ENCODE results near the gene ANKRD37.
A peak's percentile ranks its signal among the peaks of the same experiment; 100 is the strongest.

The ANKRD37 gene

DNA sequence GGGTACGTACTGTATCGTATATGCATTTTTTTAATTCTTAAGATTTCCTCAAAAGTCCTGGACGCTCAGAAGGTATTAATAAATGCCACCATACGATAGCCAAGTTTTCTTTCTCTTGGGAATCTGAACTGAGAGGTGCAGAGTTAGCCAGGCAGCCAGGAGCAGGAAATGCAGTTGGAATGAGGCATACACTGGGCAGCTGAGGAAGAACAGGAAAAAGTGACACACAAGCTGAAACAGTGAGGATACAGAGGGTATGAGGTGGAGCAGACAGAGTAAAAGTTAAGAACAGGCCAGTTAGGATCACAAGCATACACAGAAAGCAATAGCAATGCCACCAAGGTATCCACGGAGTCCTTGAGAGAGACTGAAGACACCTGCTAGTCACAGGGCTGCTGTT, 15.8 kb downstream of the ANKRD37 start:
- H3K9ac ChIP-seq (ENCODE audit: low read depth in 1 of 2, low read length in 2 of 2): no peak overlapping the region
- no peak overlapping the region for H3K27ac ChIP-seq (ENCODE audit: low read depth, low read length)
- no peak overlapping the region for H3K4me3 ChIP-seq (ENCODE audit: low read depth in 1 of 2, low read length in 2 of 2)
- H3K4me1 ChIP-seq (ENCODE audit: control insufficient read depth in 1 of 2, insufficient read depth in 2 of 2, low read length in 2 of 2): no peaks in the 10 kb centered on the region
- H3K27me3 ChIP-seq (ENCODE audit: control insufficient read depth in 1 of 2, insufficient read depth in 2 of 2, low read length in 2 of 2): no peaks in the 10 kb centered on the region
- no peaks in the 10 kb centered on the region for H3K9me3 ChIP-seq (ENCODE audit: control insufficient read depth in 1 of 2, low read length in 2 of 2)
- H3K36me3 ChIP-seq (ENCODE audit: control insufficient read depth in 1 of 2, insufficient read depth in 2 of 2, low read length in 2 of 2): peaks cover 23 to 61% of the 10 kb centered on the region in 2 donors

DNA sequence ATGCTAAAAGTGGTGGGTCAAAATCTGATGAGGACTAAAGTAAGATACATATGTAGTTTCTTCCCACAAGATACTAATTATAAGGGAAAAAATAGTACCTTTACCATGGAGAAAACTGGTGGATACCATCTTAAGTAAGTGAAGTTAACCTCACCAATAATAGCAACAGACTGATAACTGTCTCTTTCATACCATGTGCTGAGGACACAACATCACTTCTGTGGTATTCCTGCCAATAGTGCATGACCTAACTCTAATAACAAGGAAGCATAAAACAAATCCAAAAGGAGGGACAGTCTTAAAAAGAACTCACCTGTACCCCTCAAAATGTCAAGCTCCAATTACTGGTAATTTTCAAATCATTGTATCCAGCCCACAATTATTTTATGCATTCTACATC, 20.3 kb downstream of the ANKRD37 start:
- Histone ChIP-seq H3K9me3 (ENCODE audit: control insufficient read depth in 1 of 2, low read length in 2 of 2) (no peaks in the 10 kb centered on the region), H3K27me3 (ENCODE audit: control insufficient read depth in 1 of 2, insufficient read depth in 2 of 2, low read length in 2 of 2) (no peaks in the 10 kb centered on the region), H3K4me3 (ENCODE audit: low read depth in 1 of 2, low read length in 2 of 2) (no peak overlapping the region), H3K27ac (ENCODE audit: low read depth, low read length) (no peak overlapping the region), H3K9ac (ENCODE audit: low read depth in 1 of 2, low read length in 2 of 2) (no peak overlapping the region), H3K4me1 (ENCODE audit: control insufficient read depth in 1 of 2, insufficient read depth in 2 of 2, low read length in 2 of 2) (no peaks in the 10 kb centered on the region), H3K36me3 (ENCODE audit: control insufficient read depth in 1 of 2, insufficient read depth in 2 of 2, low read length in 2 of 2) (peaks cover 14 to 39% of the 10 kb centered on the region in 2 donors)

DNA sequence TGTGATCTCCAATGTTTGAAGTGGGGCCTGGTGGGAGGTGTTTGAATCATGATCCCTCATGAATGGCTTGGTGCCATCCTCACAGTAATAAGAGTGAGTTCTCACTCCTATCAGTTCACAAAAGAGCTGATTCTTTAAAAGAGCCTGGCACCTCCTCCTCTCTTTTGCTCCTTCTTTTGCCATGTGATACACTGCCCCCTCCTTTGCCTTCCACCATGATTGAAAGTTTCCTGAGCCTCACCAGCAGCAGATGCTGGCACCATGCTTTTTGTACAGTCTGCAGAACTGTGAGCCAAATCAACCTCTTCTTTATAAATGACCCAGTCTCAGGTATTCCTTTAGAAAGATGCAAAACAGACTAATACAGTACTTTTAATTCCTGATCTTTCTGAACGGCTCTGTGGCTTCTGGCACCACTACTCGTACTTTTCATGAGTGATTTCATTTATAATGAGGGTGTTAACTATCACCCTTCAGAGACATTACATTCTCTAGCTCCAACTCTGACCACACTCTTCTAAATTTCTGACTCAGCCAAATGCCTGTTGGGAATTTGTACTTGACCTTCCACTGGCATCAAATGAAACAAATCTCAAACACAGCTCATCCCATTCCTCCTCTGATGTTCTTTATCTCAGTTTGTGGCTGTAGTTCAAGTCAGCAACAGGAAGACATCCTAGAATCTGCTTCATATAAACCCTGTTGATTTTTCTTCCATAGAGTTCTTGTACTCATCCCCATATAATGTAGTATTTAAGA, 24.9 kb downstream of the ANKRD37 start:
- Histone ChIP-seq H3K9ac (ENCODE audit: low read depth in 1 of 2, low read length in 2 of 2) (no peak overlapping the region), H3K27me3 (ENCODE audit: control insufficient read depth in 1 of 2, insufficient read depth in 2 of 2, low read length in 2 of 2) (no peaks in the 10 kb centered on the region), H3K36me3 (ENCODE audit: control insufficient read depth in 1 of 2, insufficient read depth in 2 of 2, low read length in 2 of 2) (peaks cover 1 to 10% of the 10 kb centered on the region in 2 donors), H3K27ac (ENCODE audit: low read depth, low read length) (no peak overlapping the region), H3K4me1 (ENCODE audit: control insufficient read depth in 1 of 2, insufficient read depth in 2 of 2, low read length in 2 of 2) (peaks cover 17 to 19% of the 10 kb centered on the region in 2 donors), H3K4me3 (ENCODE audit: low read depth in 1 of 2, low read length in 2 of 2) (no peak overlapping the region), H3K9me3 (ENCODE audit: control insufficient read depth in 1 of 2, low read length in 2 of 2) (no peaks in the 10 kb centered on the region)

DNA sequence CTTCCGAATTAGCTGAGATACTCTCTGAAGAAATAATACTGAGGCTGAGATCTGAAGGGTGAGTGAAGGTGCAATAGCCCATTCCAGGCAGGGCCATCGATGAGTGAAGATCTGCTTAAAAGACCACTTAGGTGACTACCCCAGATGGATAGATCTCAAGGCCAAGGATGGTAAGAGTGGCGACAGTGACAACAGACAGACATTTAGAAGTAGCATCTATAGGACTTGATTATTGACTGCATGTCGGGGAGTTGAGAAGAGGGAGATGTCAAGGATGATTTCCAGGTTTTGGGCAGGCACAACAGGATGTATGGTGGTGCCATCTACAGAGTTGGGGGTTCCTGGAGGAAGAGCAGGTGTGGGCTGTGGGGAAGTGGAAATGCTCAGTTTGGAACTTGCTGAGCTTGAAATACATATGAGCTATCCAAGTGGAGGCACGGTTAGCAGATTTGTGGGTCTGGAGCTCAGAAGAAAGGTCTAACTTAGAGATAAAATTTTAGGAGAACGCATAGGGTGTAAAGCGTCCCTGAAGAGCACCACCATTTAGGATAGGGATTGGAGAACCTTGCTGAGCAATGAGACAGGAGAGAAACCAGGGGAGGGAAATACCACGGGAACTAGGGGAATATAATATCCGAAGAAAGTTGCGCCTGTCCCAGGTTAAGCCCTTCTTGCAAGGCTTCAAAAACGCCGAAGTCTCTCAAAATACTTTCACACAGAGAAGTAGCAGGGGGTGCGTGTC, 28.4 kb downstream of the ANKRD37 start:
- Histone ChIP-seq H3K36me3 (ENCODE audit: control insufficient read depth in 1 of 2, insufficient read depth in 2 of 2, low read length in 2 of 2) (no peaks in the 10 kb centered on the region), H3K27ac (ENCODE audit: low read depth, low read length) (peak overlapping the region; percentile 85), H3K9me3 (ENCODE audit: control insufficient read depth in 1 of 2, low read length in 2 of 2) (no peaks in the 10 kb centered on the region), H3K9ac (ENCODE audit: low read depth in 1 of 2, low read length in 2 of 2) (peak overlapping the region; percentile 83 to 95), H3K4me1 (ENCODE audit: control insufficient read depth in 1 of 2, insufficient read depth in 2 of 2, low read length in 2 of 2) (peaks cover 17 to 19% of the 10 kb centered on the region in 2 donors), H3K4me3 (ENCODE audit: low read depth in 1 of 2, low read length in 2 of 2) (peak overlapping the region; percentile 85 to 96), H3K27me3 (ENCODE audit: control insufficient read depth in 1 of 2, insufficient read depth in 2 of 2, low read length in 2 of 2) (no peaks in the 10 kb centered on the region)

DNA sequence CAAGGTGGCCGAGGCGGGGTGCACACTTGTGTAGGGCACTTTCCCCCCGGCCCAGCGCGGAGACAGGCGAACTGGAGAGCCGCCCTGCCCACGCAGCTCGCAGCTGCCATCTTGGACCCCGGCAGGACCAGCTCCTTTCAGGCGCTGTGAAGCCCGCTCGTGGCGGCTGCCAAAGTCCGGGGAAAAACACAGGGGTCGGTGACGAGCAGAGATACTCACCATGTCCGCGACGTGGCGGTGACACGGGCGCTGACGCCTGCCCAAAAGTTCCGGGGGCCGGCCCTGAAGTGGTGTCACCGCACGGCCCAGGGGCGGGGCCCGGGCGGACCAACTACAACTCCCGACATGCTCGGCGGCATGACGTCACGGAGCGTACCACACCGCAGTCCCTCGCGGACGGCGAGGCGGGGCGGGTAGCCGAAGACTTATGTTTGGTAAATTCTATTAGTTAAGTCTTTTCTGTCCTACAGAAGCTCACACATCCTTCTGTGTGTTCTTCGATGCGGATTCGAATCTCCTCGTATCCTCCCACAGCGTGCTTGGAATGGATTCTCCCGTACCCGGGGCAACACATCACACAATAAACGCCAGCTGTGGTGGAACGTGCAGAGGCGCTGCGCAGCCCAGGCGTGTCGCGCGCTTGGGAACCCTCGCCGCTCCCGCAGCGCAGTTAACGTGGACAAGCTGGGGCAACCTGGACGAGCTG, 29.2 kb downstream of the ANKRD37 start, which contains the start of gene UFSP2:
UFSP2 (minus strand) TSS at position 318 of the 706 bp plus-strand sequence; CDS start at position 222, 96 bp downstream.
- H3K9ac ChIP-seq (ENCODE audit: low read depth in 1 of 2, low read length in 2 of 2): peak within 1 kb of the TSS; percentile 83 to 95
- H3K4me3 ChIP-seq (ENCODE audit: low read depth in 1 of 2, low read length in 2 of 2): peak within 1 kb of the TSS; percentile 85 to 96
- H3K36me3 ChIP-seq (ENCODE audit: control insufficient read depth in 1 of 2, insufficient read depth in 2 of 2, low read length in 2 of 2): no peaks in the 10 kb centered on the region
- no peaks in the 10 kb centered on the region for H3K9me3 ChIP-seq (ENCODE audit: control insufficient read depth in 1 of 2, low read length in 2 of 2)
- H3K27me3 ChIP-seq (ENCODE audit: control insufficient read depth in 1 of 2, insufficient read depth in 2 of 2, low read length in 2 of 2): no peaks in the 10 kb centered on the region
- H3K4me1 ChIP-seq (ENCODE audit: control insufficient read depth in 1 of 2, insufficient read depth in 2 of 2, low read length in 2 of 2): peaks cover 17 to 19% of the 10 kb centered on the region in 2 donors
- H3K27ac ChIP-seq (ENCODE audit: low read depth, low read length): peak within 1 kb of the TSS; percentile 85

DNA sequence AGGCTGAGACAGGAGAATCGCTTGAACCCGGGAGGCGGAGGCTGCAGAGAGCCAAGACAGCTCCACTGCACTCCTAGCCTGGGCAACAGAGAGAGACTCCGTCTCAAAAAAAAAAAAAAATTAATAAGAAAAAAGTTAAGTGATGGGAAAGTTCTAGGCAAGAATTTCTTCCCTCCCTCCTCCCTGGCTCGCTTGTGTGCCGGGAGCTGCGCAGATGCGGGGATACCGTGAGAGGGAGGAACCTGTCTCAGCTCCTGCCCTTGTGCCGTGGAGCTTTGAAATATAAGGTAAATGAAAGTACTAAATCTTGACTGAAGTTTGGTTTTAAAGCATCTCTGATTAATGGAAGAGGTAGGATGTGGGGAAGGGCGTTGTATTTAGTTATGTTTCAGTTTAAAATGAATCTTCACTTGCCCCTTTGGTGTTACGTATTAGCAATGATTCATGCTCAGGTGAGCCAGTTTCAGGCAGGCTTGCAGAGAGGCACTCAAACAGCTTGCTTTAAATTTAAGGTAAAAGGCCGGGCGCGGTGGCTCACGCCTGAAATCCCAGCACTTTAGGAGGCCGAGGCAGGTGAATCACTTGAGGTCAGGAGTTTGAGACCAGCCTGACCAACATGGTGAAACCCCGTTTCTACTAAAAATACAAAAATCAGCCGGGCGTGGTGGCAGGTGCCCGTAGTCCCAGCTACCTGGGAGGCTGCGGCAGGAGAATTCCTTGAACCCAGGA, 30.5 kb downstream of the ANKRD37 start:
- Histone ChIP-seq H3K27ac (ENCODE audit: low read depth, low read length) (no peak overlapping the region), H3K9ac (ENCODE audit: low read depth in 1 of 2, low read length in 2 of 2) (no peak overlapping the region), H3K36me3 (ENCODE audit: control insufficient read depth in 1 of 2, insufficient read depth in 2 of 2, low read length in 2 of 2) (no peaks in the 10 kb centered on the region), H3K4me3 (ENCODE audit: low read depth in 1 of 2, low read length in 2 of 2) (no peak overlapping the region), H3K4me1 (ENCODE audit: control insufficient read depth in 1 of 2, insufficient read depth in 2 of 2, low read length in 2 of 2) (peaks cover 17 to 19% of the 10 kb centered on the region in 2 donors), H3K9me3 (ENCODE audit: control insufficient read depth in 1 of 2, low read length in 2 of 2) (no peaks in the 10 kb centered on the region), H3K27me3 (ENCODE audit: control insufficient read depth in 1 of 2, insufficient read depth in 2 of 2, low read length in 2 of 2) (no peaks in the 10 kb centered on the region)

DNA sequence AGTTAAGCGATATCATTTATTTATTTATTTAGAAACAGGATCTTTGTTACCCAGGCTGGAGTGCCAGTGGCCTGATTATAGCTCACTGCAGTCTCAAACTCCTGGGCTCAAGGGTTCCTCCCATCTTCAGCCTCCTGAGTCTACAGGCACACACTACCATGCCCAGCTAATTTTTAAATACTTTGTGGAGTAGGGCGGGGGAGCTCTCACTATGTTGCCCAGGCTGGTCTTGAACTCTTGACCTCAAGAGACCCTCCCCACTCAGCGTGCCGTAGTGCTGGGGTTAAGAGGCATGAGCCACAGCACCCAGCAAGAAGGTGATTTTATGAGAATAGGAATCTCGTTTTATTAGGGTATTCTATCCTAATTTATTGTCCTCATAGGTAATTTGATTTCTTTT, 33.0 kb downstream of the ANKRD37 start:
- no peaks in the 10 kb centered on the region for H3K27me3 ChIP-seq (ENCODE audit: control insufficient read depth in 1 of 2, insufficient read depth in 2 of 2, low read length in 2 of 2)
- H3K36me3 ChIP-seq (ENCODE audit: control insufficient read depth in 1 of 2, insufficient read depth in 2 of 2, low read length in 2 of 2): no peaks in the 10 kb centered on the region
- no peak overlapping the region for H3K4me3 ChIP-seq (ENCODE audit: low read depth in 1 of 2, low read length in 2 of 2)
- H3K9me3 ChIP-seq (ENCODE audit: control insufficient read depth in 1 of 2, low read length in 2 of 2): no peaks in the 10 kb centered on the region
- no peak overlapping the region for H3K9ac ChIP-seq (ENCODE audit: low read depth in 1 of 2, low read length in 2 of 2)
- H3K4me1 ChIP-seq (ENCODE audit: control insufficient read depth in 1 of 2, insufficient read depth in 2 of 2, low read length in 2 of 2): peaks cover 5 to 11% of the 10 kb centered on the region in 2 donors
- H3K27ac ChIP-seq (ENCODE audit: low read depth, low read length): no peak overlapping the region

DNA sequence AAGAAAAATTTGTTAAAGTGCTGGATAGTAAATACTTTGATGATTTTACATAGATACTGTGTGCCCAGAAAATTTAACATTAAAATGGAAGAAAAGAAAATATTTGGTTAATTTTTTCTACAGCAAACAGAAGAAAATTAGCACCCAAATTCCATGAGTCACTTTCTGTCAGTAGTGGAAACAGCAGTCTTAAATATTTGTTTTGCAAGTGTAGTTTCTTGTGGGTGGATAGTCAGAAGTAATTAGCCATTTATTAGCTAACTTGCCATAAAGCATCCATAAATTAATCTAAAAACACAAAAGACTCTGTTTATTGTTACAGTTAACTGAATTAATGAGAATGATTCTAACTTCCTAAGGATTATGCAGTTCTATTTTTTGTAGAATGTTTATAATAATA, 38.8 kb downstream of the ANKRD37 start:
- no peak overlapping the region for H3K9ac ChIP-seq (ENCODE audit: low read depth in 1 of 2, low read length in 2 of 2)
- H3K9me3 ChIP-seq (ENCODE audit: control insufficient read depth in 1 of 2, low read length in 2 of 2): no peaks in the 10 kb centered on the region
- no peaks in the 10 kb centered on the region for H3K27me3 ChIP-seq (ENCODE audit: control insufficient read depth in 1 of 2, insufficient read depth in 2 of 2, low read length in 2 of 2)
- H3K27ac ChIP-seq (ENCODE audit: low read depth, low read length): no peak overlapping the region
- H3K36me3 ChIP-seq (ENCODE audit: control insufficient read depth in 1 of 2, insufficient read depth in 2 of 2, low read length in 2 of 2): no peaks in the 10 kb centered on the region
- no peaks in the 10 kb centered on the region for H3K4me1 ChIP-seq (ENCODE audit: control insufficient read depth in 1 of 2, insufficient read depth in 2 of 2, low read length in 2 of 2)
- H3K4me3 ChIP-seq (ENCODE audit: low read depth in 1 of 2, low read length in 2 of 2): no peak overlapping the region

DNA sequence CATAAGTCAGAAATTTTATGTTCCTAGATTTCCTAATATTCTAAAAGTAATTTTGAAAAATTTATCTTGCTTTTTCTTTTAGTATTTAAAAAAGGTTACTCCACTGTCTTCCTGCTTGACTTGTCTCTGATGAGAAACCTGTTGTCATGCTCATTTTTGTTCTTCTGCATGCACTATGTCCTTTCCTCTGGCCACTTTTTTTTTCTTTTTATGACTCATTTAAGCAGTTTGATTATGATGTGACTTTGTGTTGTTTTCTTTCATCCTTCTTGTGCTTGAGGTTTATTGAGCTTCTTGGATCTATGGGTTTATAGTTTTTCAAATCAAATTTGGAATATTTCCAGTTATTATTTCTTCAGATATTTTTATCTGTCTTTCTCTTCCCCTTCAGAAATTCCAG, 41.2 kb downstream of the ANKRD37 start:
- H3K27ac ChIP-seq (ENCODE audit: low read depth, low read length): no peak overlapping the region
- H3K9me3 ChIP-seq (ENCODE audit: control insufficient read depth in 1 of 2, low read length in 2 of 2): no peaks in the 10 kb centered on the region
- H3K27me3 ChIP-seq (ENCODE audit: control insufficient read depth in 1 of 2, insufficient read depth in 2 of 2, low read length in 2 of 2): no peaks in the 10 kb centered on the region
- H3K36me3 ChIP-seq (ENCODE audit: control insufficient read depth in 1 of 2, insufficient read depth in 2 of 2, low read length in 2 of 2): no peaks in the 10 kb centered on the region
- no peak overlapping the region for H3K4me3 ChIP-seq (ENCODE audit: low read depth in 1 of 2, low read length in 2 of 2)
- H3K9ac ChIP-seq (ENCODE audit: low read depth in 1 of 2, low read length in 2 of 2): no peak overlapping the region
- no peaks in the 10 kb centered on the region for H3K4me1 ChIP-seq (ENCODE audit: control insufficient read depth in 1 of 2, insufficient read depth in 2 of 2, low read length in 2 of 2)

All from duodenal mucosa (tissue), 2 donors.